HUDEP-2 (cell line): Measurements from ENCODE around the gene MAP3K20.
"Not testable (repeated sequence)": the region's sequence is repeated elsewhere in the genome, so short reads cannot be mapped to it uniquely, and the experiment has no call there.

Source experiments
- DNase-seq, 76 experiments: peaks; one replicate each; lab custom pipeline; 2025; ENCODE audit not compliant: unreplicated experiment in 76 of 76; lab: John Stamatoyannopoulos, UW

MAP3K20 gene

DNA sequence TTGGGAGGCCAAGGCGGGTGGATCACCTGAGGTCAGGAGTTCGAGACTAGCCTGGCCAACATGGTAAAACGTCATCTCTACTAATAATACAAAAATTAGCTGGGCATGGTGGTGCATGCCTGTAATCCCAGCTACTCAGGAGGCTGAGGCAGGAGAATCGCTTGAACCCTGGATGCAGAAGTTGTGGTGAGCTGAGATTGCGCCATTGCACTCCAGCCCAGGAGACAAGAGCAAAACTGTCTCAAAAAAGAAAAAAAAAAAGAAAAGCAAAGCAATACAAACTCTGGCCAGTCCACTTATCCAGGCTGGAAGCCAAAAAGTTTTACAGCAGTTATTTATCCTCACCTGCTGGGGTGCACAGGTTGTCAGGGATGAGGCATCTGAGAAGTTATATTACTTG, 186.7 kb downstream of the MAP3K20 start:
- not testable (repeated sequence) for DNase-seq

DNA sequence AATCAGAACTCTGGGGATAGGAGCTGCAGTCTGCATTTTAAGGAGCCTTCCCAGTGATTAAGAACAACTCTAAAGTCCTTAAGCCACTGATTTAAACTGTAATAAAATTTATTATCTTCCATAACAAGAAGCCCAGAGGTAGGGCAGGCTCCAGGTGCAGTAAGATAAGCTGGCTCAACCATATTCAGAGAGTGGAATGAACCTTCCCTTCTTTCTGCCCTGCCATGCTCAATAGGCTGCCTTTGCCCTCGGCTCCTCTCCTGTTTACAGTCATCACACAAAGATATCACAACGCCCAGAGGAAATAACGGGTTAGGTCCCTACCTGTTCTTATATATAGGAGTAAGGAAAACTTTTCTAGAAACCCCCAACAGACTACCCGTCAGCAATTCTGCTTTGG, 188.5 kb downstream of the MAP3K20 start:
- DNase-seq: no peak

DNA sequence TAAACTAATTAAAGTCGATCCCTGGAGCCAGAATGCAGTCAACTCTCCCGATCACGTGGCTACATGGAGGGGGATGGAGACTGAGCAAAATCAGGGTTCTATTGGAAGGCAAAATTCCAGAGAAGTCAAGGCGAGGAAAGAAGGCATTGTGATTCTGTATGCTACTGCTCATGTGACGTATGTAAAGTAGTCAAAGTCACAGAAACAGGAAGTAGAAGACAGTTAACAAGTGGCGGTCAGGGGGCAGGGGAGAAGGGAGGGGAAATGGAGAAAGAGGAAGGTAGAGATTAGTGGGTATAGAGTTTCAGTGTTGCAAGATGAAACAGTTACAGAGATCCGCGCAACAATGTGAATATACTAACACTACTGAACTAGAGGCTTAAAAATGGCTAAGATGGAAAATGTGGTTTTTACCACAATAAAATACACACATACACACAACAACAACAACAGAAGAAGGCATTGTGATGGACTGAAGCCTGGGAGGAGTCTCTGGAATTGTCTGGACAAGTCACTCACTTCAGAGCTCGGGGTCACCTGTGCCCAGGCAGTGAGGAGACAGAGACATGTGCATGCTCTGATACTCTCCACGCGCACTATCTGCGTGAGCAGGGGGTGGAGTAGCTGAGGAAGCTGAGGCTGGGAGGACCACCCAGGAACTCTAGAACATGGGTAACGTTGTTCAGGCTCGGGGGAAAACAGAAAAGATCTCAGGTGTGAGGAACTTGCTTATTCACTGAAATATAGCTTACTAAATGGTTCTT, 189.1 kb downstream of the MAP3K20 start:
- DNase-seq: no peak

DNA sequence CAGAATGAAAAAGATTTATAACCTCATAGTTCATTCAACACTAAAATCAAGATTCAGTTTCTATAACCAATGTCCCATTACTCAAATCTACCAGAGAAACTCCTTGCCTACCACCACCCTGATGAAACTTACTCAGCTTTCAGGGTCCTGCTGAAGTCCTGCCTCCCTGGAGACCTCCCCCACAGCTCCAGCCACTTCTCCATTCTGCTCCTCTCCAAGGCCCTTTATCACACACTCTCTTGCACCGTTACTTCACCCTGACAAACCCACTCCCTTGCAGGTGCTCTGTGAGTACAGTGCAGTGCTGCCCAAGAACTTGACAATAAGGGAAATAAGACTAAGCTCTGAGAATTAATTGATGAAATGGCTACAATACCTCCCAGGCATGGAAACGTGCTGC, 195.5 kb downstream of the MAP3K20 start:
- DNase-seq: no peak

DNA sequence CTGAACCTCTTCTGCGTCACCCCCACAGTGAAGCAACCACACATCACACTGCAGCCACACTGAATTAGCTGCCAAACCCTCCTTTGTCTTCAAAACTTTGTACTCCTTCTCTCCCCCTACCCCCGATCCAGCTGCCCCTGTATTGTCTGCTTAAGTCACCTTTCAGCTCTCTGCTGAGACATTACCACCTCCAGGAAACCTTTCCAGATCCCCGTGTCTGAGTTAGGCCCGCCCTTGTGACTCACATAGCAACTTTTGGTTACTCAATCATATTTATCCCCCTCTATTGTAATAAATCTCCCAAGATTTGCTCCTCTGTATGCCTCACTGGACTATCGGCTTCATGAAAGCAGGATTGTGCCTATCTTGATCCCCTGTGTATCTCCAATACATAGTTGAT, 196.2 kb downstream of the MAP3K20 start:
- DNase-seq: no peak

DNA sequence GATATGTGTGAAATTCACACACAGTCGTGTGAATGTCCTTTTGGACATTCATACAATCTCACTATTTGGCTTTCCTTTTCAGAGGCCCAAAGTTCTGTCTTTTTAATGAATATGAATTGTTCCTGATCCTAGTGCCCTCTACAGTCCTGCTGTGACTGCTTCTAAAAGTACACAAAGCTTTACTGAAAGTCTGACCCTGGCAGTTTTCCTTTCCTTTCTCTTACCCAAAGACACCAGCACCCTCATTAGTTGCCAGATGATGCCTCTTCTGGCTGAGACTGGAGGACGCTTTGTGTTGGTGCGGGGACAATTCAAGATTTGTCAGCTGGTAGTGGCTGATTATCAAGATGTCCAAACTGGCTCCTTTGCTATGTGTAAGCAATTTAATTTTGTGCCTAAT, 197.2 kb downstream of the MAP3K20 start:
- no peak for DNase-seq

DNA sequence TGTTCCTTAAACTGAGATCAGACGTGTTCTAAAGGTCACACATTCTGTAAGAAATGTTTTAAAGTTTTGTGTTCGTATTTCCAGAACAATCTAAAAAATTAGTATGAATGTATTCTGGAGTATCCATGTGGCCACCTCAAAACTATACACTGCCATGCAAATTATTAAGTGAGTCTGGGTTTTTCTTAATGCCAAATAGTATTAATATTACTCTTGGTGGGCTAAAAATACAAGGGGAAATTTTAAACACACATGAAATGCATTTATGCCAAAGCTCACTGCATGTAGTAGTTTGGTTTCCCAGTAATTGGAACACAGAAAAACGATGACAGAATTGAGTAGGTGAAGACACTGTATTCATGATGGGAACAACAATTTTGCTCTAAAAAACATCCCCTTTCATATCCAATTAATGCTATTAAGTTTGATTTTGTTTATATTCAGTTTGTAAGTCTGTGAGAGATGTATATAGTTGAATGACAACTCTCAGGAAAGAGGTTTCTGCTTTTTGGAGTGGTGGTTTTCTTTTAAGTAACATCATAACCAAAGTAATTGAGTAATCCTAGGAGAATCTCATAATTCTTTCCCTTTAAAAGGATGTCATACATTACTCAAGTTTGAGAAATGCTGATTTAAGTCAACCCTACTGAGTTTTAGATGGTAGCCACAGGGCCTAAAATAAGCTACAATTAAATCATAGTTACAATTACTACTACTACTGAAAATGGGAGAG, 203.3 kb downstream of the MAP3K20 start:
- DNase-seq: no peak

DNA sequence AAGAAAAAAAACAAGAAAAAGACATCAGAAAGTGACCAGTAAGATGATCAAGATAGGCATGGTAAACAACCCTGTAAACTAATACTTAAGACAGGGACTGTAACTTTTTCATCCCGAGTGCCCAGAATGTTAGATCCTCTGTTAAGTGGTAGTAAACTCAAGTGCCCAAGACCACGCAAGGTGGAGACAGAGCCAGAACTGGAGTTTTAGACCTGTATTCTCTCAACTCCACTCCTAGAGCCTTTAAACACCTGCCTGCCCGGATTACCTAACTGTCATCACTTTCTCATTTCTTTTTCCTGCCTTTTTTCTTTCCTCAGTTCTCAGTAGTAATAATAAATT, 203.9 kb downstream of the MAP3K20 start:
- no peak for DNase-seq

DNA sequence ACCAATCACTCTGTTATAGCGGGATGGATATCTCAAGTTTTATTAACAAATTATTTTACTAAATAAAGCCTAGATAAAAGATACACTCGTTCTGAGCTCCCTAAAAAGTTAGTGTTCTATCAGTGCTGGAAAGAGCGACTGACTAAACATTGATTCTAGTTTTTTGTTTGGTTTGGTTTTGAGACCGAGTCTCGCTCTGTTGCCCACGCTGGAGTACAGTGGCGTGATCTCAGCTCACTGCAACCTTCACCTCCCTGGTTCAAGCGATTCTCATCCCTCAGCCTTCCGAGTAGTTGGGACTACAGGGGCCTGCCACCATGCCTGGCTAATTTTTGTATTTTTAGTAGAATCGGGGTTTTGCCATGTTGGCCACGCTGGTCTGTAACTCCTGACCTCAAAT, 205.2 kb downstream of the MAP3K20 start:
- DNase-seq: no peak

DNA sequence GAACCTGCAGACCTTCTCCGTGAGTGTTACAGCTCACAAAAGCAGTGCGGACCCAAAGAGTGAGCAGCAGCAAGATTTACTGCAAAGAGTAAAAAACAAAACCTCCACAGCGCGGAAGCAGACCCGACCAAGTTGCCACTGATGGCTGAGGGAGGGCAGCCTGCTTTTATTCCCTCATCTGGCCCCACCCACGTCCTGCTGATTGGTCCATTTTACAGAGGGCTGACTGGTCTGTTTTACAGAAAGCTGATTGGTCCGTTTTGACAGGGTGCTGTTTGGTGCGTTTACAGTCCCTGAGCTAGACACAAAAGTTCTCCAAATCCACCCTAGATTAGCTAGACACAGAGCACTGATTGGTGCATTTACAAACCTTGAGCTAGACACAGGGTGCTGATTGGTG, 206.3 kb downstream of the MAP3K20 start:
- not testable (repeated sequence) for DNase-seq

DNA sequence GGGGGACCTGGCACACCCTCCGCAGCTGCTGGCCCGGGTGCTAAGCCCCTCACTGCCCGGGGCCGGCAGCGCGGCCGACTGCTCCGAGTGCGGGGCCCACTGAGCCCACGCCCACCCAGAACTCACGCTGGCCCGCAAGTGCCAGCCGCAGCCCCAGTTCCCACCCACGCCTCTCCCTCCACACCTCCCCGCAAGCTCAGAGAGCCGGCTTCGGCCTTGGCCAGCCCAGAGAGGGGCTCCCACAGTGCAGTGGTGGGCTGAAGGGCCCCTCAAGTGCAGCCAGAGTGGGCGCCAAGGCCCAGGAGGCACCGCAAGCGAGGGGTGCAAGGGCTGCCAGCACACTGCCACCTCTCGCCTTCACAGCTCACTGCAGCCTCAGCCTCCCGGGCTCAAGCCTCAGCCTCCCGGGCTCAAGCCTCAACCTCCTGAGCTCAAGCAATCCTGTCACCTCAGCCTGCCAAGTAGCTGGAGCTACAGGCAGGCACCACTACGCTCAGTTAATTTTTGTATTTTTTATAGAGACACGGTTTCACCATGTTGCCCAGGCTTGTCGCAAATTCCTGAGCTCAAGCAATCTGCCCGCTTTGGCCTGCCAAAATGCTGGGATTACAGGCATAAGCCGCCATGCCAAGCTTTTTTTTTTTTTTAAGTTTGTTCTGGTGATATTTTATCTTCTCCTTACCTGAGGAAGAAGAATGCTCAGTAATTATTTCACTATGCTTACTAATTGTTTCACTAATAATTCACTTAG, 207.3 kb downstream of the MAP3K20 start:
- no peak for DNase-seq

DNA sequence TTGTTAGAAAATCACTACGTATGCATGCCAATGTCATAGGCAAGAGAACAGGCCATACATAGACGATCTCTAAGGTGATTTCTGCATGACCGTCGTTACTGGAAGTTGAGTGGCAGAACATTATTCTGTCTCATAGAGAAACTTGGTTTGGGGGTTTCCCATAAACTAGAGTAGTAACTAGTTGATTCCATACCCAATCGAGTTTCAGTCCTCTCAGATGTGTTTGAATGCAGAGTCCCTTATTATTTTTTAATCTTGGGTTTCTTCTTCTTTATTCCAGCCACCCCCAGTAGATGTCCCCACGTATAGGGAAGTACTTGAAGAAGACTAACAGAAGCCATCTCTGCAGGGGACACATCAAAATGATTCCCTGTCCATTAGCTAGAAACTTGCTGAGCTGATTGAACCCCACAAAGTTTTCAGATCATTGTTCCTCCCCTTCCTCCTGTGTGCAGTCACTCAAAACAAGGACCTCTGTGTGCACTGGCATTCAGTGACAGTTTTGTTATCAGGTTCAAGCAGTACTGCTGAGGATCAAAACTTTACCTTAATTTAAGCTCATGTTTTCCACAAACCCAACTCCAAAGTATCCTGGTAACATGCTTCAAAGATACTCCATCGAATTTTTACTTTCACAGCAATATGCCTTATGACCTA, 210.6 kb downstream of the MAP3K20 start:
- DNase-seq: peak in 4 of 76 experiments; percentile 3 to 13 (median 4)

DNA sequence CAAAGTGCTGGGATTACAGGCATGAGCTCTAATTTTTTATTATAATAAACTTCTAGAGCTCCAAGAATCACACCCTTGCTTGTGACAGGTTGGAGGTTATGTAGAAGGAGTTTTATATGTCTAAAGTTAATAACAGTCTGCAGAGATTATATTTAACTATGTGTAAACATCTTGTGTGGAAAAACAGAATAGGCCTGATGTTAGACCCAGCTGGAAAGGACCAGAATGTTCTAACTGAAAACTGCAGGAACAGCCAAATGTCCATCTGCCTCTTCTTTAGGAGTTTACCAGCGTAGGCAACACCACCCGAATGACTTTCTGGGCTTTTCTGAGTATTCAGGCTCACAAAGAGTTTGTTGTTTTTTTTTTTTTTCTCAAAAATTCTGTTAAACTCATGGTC, 211.9 kb downstream of the MAP3K20 start:
- DNase-seq: no peak

DNA sequence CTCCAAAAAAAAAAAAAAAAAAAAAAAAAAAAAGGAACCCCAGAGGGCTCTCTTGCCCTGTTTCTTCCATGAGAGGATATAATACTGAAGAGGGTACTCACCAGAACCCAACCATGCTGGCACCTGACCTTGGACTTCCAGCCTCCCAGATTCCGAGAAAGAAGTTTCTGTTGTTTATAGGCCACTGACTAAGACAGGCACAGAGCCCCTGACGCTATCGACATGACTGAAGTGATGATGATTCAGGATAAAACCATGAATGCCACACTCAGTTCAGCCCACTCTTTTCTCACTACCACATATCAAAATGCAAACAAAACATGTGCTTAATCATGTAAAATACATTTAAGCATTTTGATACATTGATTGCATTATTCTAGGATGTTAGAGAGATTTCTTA, 212.9 kb downstream of the MAP3K20 start:
- no peak for DNase-seq

DNA sequence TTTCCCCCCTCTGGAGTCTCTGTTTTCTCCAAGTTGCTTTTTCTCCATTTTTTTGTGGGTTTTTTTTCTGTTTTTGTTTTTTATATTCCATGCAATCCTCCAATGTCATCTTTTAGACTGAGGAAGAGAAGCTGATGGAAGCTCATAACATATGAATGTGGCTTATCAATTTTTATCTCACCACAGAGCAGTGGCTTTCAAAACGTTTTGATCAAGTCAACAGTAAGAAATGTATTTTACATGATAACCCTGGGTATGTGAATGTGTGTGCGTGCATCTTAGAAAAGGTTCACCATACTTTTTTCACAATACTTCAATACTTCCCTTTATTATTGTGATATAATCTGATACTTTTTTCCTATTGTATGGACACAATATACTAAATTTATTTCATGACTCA, 214.4 kb downstream of the MAP3K20 start:
- no peak for DNase-seq

DNA sequence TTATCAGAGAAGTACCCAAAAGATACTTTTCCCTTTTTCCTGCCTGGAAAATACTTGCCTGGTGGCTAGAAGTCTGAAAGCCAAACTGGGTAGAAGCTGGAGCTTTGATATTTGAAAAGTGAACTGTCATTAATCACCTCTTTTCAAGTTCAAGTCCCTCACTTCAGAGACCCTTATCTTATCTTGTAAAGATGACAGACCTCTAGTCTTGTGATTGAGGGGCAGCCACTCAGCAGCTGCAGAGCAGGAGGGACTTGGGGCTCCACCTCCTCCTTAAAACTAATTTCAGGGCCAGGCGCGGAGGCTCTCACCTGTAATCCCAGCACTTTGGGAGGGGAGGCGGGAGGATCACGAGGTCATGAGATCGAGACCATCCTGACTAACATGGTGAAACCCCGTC, 214.9 kb downstream of the MAP3K20 start:
- peak in 2 of 76 experiments; percentile 3 for DNase-seq

DNA sequence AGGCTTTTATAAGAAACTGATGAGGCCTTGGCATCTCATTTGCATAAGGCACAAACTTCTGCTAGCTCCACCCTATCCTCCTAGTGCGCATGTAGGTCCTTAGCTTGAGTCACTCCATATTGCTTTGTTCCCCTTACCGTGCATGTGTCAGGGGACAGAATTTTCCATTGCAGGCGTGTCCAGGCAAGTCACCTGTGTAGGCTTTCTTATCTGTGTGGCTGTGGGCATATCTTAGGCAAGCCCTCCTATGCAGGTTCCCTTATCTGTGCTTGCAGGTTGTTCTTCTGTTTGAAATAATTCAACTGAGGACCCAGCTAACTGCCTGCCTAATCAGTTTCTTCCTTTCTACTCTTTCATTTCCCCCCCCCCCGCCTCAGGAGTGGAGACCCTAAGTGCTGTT, 215.8 kb downstream of the MAP3K20 start:
- DNase-seq: peak in 8 of 76 experiments; percentile 8 to 44 (median 18)

DNA sequence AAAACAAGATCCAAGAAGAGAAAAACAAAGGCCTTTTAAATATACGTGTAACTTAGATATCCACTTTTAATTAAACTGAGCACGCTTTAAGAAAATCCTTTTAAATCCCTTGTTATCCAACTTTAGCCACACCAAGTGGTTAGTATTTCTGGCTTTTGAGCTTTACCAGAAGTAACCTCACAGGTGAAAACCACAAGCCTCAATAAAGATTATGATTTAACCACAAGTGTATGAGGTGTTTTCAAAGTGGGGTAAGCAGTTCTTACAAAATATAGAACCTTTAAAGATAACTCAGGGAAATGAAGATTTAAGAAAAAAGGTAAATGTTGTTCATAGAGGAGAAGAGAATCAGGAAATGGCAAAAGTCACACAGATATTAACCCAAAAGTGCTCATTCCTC, 220.6 kb downstream of the MAP3K20 start:
- no peak for DNase-seq

DNA sequence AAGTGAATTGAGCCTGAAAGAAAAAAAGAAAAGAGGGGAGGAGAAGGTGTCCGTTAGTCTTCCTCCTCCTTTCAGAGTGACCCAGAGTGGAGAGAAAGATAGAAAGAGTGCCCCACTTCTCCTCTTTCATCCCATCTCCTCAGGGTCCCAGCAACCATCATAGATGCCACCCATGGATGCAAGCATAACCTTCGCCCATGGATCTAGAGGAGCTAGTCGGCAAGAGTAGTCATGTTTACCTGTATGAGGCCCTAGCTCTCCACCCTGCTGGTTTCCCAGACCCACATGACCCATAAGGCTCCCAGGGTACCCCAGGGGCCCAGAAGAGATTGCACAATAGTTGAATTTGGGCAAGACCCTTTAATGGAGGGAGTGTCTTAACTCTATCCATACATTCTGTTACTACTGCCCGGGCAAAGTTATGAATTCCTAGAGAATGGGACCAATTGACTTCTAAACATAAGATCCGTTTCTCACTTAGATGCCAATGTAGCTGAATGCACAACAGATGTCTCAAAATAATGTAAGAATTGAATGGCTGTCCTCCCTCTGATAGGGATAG, 223.0 kb downstream of the MAP3K20 start:
- DNase-seq: no peak

DNA sequence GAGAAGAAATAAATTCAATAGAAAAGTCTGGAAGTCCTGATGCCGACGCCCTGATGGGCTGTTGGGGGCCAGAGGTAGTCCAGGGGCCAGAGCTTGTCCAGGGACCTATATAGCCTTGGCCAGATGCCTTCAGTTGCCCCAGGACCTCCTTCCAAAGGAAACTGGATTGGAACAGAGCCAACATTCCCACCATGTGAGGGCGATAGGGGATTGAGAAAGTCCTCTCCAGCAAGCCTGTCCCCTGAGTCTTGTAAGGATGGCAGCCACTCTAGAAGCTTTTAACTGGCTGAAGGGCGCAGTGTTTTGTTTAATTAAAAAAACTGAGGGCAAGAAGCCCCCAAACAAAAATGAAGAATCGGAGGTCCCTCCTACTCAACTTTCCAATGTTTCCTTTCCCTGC, 224.1 kb downstream of the MAP3K20 start:
- DNase-seq: no peak

DNA sequence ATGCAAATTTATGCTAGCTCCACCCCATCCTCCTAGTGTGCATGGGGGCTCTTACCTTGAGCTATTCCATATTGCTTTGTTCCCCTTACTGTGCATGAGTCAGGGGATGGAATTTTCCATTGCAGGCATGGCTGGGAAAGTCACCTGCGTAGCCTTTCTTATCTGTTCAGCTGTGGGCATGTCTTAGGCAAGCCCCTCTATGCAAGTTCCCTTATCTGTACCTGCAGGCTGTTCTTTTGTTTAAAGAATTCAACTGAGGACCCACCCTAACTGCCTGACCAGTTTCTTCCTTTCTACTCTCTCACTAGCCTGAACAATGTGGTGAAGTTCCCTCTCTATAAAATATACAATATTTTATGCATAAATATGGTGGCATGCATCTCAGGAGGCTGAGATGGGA, 224.8 kb downstream of the MAP3K20 start:
- peak in 14 of 76 experiments; percentile 2 to 53 (median 14) for DNase-seq
